Retina (tissue), 1 donor: ENCODE data around the gene WHRN.

Experiments used
- DNase-seq: peaks from one replicate; pipeline ENCODE4 v3.0.0-alpha.2; 2016

Gene WHRN

DNA sequence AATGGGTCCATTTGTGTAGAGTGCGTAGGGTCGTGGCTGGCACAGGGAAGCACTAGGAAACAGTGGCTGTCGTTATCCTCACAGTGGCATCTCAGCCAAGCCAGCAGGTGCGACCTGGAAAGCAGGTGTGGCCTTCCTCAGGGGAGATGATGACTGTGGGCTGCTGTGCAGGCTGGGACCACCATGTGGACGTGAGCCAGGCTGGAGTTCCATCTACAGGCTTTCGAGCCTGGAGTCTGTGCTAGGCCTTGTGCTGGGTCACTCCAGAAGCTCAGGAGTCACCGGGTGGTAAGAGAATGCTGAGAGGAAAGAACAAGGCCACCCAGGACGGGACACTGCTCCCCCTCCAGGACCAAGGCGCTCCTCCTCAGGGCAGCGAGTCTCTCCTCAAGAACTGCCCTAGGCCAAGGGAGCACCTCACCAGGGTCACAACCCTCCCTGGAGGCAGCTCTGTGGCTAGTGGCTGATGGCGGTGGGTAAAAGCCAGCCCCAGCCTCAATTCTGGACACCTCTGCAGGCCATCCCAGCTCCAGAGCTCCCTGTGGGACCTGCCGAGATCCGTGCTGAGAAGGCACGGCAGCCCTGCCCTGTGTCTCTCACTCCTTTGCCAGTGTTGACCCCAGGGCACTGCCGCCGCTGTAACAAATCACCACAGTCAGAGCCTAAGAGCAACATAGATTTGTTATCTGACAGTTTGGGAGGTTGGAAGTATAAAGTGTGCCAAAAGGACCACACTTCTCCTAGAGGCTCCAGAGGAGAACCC, 36.0 kb downstream of the WHRN start:
- no peak for DNase-seq

GRCh38 chr9:114467910-114468309, 37.4 kb downstream of the WHRN start:
- no peak for DNase-seq

DNA sequence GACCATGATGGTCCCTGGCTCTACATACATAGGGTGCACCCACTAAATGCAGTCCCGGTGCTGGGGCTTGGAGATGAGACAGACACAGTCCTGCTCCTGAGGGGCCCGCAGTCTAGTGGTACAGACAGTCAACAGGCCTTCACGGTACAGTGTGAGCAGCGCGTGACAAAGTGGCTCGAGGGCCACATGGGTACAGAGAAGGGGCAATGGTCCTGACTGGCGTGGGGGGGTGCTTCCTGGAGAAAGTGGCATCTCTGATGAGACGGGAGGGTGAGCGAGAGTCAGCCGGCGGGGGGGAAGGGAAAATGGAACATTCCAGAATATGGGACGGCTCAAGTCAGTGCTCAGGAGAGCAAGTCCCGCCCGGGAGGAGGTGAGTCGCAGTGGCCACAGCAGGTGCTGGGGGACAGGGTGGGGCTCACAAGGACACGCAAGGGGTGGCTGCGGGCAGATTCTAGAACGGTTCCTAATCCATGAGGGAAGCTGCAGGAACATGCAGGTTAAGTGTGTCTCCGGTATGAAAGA, 38.0 kb downstream of the WHRN start:
- no peak for DNase-seq

DNA sequence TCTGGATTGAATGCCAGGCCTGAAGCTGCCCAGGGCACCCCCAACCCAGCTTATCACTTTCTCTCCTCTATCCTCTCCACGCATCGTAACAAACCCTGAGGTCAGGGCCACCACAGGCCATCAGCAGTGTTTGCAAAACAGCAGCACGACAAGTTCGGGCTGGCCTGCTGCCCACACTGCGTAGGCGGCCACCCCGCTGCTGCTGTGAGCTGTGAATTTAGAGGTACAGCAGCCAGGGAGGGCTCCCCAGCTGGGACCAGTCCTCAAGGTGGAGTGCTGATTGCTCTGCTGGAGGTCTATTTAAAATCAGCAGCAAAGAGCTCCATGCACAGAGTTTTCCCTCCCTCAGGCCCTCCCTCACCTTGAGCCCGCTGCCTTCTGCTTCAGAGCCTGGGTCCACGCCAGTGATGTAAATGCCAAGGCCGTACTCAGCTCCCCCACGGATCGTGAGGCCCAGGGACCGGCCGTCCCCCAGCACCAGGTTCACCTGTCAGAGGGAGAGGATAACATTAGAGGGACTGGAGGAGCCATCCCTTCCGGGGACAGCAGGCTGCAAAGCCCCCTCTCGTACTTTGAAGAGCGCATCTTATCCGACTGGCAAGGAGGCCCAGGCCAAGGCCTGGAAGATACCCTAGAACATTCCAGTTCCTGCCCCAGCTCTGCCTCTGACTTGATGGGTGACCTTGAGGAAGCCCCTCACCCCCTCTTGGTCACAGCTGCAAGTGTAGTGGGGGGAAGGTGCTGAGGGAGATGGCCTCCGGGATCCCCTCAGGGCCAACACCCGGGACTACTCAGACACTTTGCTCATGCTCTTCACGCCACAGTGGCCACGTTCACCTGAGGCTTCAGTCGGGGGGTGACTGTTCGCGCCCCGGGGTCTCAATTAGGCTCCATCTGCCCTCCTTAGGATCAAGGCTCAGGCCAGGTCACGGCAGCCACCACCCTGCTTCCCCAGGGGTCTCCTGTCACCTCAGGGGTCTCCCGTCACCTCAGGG, 39.1 kb downstream of the WHRN start:
- DNase-seq, result no peak

GRCh38 chr9:114465417-114465816, 39.9 kb downstream of the WHRN start:
- no peak for DNase-seq

DNA sequence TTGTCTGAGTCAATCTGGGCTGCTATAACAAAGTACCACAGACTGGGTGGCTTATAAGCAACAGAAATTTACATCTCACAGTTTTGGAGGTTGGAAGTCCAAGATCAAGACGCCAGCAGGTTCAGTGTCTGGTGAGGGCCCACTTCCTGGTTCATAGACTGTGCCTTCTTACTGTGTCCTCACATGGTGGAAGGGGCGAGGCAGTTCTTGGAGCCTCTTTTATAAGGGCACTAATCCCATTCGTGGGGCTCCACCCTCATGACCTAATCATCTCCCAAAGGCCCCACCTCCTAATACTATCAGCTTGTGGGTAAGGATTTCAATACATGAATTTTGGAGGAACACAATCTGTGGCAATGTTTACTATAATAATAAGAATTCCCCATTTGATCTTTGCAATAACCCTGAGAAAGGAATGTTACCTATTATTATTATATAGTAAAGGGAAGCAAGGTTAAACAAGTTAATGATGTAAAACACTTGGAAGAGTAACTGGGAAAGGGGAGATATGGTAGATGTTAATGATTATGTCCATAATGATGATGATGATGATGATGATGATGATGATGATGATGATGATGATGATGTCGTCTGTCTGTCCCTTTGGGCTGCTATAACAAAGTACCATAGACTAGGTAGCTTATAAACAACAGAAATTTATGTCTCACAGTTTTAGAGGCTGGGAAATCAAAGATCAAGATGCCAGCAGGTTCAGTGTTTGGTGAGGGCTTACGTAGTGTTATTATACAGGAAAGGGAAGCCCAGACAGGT, 40.8 kb downstream of the WHRN start:
- no peak for DNase-seq

DNA sequence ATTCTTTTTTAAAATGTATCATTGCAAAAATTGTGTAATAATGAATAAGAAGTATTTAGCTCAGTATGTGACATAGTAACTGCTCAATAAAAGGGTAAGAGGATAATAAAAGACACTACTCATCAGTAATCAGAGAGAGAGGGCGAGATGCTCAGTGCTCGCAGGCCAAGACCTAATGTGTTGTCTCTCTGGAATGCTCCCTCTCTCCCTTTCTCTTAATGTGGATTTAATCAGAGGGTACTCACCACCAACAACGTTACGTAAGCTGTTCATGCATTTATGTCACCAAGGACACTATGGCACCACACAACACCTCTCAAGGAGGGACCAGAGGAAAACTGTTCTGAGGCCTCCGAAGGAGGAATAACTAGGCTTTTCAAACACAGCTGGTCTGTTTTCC, 42.5 kb downstream of the WHRN start:
- DNase-seq, result no peak

GRCh38 chr9:114461468-114461867, 43.8 kb downstream of the WHRN start:
- no peak for DNase-seq

GRCh38 chr9:114460513-114461199, 44.6 kb downstream of the WHRN start:
- no peak for DNase-seq

- no peak for DNase-seq
Observed at GRCh38 chr9:114459464-114459863, 45.8 kb downstream of the WHRN start.

- no peak for DNase-seq
Observed at GRCh38 chr9:114456929-114457328, 48.3 kb downstream of the WHRN start.

DNA sequence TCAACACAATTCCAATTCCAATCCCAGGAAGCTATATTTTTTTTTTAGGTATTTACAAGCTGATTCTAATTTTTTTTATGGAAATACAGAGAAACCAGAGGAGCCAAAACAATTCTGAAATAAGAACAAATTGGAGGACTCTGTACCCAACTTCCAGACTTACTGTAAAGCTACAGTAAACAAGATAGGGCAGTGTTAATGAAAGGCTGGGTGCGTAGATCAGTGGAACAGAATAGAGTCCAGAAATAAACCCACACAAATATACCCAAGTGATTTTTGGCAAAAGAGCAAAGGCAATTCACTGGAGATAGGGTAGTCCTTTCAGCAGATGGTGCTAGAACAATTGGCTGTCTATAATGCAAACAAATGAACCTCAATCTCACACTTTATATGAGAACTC, 50.6 kb downstream of the WHRN start:
- no peak for DNase-seq

GRCh38 chr9:114452219-114453165, 52.8 kb downstream of the WHRN start:
- no peak for DNase-seq

- no peak for DNase-seq
Observed at GRCh38 chr9:114451707-114452031, 53.6 kb downstream of the WHRN start.

- DNase-seq, result no peak
Observed at GRCh38 chr9:114450833-114451706, 54.2 kb downstream of the WHRN start.

DNA sequence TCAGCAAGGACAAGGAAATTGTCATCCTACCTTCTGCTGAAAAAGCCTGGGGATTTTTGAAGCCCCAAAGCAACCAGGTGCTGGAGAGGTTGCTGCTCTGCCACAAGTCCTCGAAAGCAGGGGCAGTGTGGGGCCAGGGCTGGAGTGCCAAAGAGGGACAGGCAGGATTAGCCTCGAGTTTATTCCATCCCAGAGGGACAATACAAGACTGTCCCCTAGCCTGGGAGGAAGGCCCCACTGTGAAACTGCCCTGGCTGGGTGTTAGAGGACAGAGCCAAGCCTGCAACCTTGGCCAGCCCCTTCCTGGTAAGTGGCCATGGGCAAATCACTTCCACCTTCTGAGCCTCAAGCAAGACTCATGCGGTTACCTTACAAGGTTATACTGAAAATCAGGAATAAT, 55.1 kb downstream of the WHRN start:
- no peak for DNase-seq

DNA sequence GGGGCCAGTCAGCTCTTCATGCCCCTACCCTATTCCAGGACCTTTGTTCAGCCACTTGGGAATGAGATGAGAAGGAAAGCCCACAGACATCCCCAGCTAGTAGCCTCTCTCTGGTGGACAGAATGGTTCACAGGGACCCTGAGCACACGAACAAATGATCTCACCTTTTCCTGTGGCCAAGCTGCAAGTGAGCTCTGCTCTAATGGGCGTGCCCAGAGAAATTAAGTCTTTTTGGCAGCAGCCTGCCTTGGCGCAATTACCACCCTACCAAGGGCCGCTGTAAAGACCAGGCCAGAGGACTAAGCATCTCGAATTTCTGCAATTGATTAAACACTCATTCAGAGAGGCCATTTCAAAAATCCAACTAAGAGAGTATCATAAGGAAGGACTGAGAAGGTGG, 56.0 kb downstream of the WHRN start:
- DNase-seq, result no peak

DNA sequence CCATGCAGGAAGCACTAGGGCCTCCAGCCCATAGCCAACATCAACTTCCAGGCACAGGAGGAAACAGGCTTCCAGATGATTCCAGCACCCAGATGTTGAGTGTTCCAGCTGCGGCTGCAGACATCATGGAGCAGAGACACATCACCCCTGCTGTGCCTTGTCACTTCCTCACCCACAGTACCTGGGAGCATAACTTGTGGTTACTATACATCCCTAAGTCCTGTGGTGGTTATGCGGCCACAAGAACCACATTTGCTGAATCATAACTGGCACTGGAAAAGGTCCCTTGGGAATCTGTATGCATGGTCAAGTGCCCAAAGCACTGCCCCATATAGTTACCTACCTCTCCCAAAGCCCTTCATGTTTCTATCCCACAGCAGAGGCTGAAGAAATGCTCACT, 56.6 kb downstream of the WHRN start:
- DNase-seq, result no peak

DNA sequence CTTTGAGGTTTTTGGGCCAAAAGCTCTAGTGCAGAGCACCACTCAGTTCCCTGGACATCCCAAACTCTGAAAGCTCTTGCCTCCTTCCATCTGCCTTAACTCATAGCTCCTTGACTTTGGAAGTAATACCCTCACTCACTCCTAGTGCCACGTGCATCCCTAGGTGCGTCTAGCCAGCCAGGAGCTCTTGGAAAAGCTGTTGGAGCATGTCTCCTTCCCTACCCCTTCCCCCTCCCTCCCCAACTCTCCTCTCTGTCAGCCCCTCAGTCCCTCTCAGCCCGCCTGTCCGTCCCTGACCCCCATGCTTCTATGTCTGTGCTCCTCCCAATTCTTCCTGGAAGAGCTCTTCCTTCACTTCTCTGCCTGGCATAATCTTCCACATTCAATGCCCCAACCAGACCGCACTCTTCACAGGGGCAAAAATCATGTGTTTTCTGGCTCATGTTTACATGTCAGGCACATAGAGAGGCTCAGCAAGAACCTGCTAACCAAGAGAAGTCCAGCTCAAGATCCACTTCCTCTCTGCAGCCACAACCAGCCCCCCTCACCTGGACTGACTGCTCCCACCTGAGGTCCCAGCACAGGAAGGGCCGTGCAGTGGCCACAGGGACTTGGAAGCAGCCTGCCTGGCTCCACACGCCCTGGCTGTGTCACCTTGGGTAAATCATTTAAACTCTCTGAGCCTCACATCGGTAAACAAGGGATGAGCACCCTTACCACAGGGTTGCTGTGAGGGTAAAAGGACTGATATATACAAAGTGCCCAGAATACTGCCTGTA, 58.4 kb downstream of the WHRN start:
- no peak for DNase-seq
